ENCODE measurements around the gene PIGO.

- TF ChIP-seq CTCF (IDR thresholded peaks at IDR 0.05; ENCODE audit: control extremely low read depth in 1 of 3, insufficient read depth in 1 of 3, low read depth in 1 of 3, low read length in 3 of 3) (no peak), YY1 (IDR thresholded peaks at IDR 0.05; ENCODE audit: low read depth, low read length) (no peak), PHF8 (conservative IDR thresholded peaks at IDR 0.05; ENCODE audit: low read depth, low read length) (no peak), MAFK (IDR thresholded peaks at IDR 0.05; ENCODE audit: low read depth, low read length) (no peak), SP1 (IDR thresholded peaks at IDR 0.05; ENCODE audit: low read depth, low read length) (no peak; the same call in 1 of the 2 replicates), MAX (IDR thresholded peaks at IDR 0.05) (no peak), RNF2 (IDR thresholded peaks at IDR 0.05; ENCODE audit: borderline replicate concordance, low read depth, low read length, missing control alignments, poor library complexity, severe bottlenecking) (no peak), TAF1 (IDR thresholded peaks at IDR 0.05; ENCODE audit: low read depth, low read length) (no peak)
Measured at GRCh38 chr9:35059438-35059837, 37.0 kb downstream of the PIGO start.
